ENCODE results near the gene CENPL.

Gene CENPL

GRCh38 chr1:173857363-173857917 lies 32.8 kb upstream of the CENPL start:
- H3K4me1 ChIP-seq (ENCODE audit: low read depth, poor library complexity, severe bottlenecking) = no peaks in the 10 kb centered on the region
- no peak overlapping the region for H3K4me3 ChIP-seq (IDR thresholded peaks at IDR 0.05; ENCODE audit: insufficient read depth, low read depth, low read length)
- no peak overlapping the region for H3K27ac ChIP-seq
- no peak overlapping the region for H2AFZ ChIP-seq (ENCODE audit: low read depth)
- H3K4me2 ChIP-seq = no peak overlapping the region
- no peaks in the 10 kb centered on the region for H3K27me3 ChIP-seq (ENCODE audit: insufficient read depth, low read depth)
- no peak overlapping the region for H3K9ac ChIP-seq
- TF ChIP-seq, protein P1, sequence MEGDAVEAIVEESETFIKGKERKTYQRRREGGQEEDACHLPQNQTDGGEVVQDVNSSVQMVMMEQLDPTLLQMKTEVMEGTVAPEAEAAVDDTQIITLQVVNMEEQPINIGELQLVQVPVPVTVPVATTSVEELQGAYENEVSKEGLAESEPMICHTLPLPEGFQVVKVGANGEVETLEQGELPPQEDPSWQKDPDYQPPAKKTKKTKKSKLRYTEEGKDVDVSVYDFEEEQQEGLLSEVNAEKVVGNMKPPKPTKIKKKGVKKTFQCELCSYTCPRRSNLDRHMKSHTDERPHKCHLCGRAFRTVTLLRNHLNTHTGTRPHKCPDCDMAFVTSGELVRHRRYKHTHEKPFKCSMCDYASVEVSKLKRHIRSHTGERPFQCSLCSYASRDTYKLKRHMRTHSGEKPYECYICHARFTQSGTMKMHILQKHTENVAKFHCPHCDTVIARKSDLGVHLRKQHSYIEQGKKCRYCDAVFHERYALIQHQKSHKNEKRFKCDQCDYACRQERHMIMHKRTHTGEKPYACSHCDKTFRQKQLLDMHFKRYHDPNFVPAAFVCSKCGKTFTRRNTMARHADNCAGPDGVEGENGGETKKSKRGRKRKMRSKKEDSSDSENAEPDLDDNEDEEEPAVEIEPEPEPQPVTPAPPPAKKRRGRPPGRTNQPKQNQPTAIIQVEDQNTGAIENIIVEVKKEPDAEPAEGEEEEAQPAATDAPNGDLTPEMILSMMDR (conservative IDR thresholded peaks at IDR 0.05; ENCODE audit: low read depth, low read length) = no peak
- H3K36me3 ChIP-seq (ENCODE audit: insufficient read depth) = peaks cover 3% of the 10 kb centered on the region; the same call in 1 of the 2 replicates
- no peaks in the 10 kb centered on the region for H4K20me1 ChIP-seq (ENCODE audit: insufficient read depth)
- H3K79me2 ChIP-seq (ENCODE audit: insufficient read depth, low read depth) = no peaks in the 10 kb centered on the region

DNA sequence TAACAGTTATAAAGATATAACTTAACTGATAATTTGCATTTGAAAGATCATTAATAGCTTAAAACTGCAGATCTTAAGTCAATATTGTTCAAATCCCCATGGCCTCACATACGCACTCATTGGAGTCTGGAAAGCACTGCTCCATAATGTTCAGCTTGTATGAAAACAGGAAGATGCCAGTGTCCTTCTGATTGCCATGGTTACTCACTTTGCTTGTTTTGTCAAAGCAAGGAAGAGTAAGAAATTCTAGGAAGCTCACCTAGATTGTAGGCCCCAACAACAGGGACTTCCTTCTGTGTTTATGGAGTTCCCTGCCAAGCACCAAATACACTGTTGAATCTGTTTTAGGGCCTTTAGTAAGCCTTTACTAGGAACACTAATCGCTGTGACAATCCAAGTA lies 32.2 kb upstream of the CENPL start:
- Histone ChIP-seq H3K79me2 (ENCODE audit: insufficient read depth, low read depth) (no peaks in the 10 kb centered on the region), H3K4me2 (no peak overlapping the region), H3K9ac (no peak overlapping the region), H3K4me3 (IDR thresholded peaks at IDR 0.05; ENCODE audit: insufficient read depth, low read depth, low read length) (no peak overlapping the region), H4K20me1 (ENCODE audit: insufficient read depth) (no peaks in the 10 kb centered on the region), H3K36me3 (ENCODE audit: insufficient read depth) (peaks cover 3% of the 10 kb centered on the region; the same call in 1 of the 2 replicates), H3K27me3 (ENCODE audit: insufficient read depth, low read depth) (no peaks in the 10 kb centered on the region), H3K4me1 (ENCODE audit: low read depth, poor library complexity, severe bottlenecking) (no peaks in the 10 kb centered on the region), H3K27ac (no peak overlapping the region), H2AFZ (ENCODE audit: low read depth) (no peak overlapping the region)
- TF ChIP-seq, protein P1 (conservative IDR thresholded peaks at IDR 0.05; ENCODE audit: low read depth, low read length) = no peak

- Histone ChIP-seq H3K4me1 (ENCODE audit: low read depth, poor library complexity, severe bottlenecking) (no peaks in the 10 kb centered on the region), H3K79me2 (ENCODE audit: insufficient read depth, low read depth) (no peaks in the 10 kb centered on the region), H3K9ac (no peak overlapping the region), H3K36me3 (ENCODE audit: insufficient read depth) (peaks cover 3% of the 10 kb centered on the region; the same call in 1 of the 2 replicates), H2AFZ (ENCODE audit: low read depth) (no peak overlapping the region), H3K4me2 (no peak overlapping the region), H3K27me3 (ENCODE audit: insufficient read depth, low read depth) (no peaks in the 10 kb centered on the region), H4K20me1 (ENCODE audit: insufficient read depth) (no peaks in the 10 kb centered on the region), H3K27ac (no peak overlapping the region; the same call in 1 of the 2 replicates), H3K4me3 (IDR thresholded peaks at IDR 0.05; ENCODE audit: insufficient read depth, low read depth, low read length) (no peak overlapping the region)
- TF ChIP-seq, protein P1 (conservative IDR thresholded peaks at IDR 0.05; ENCODE audit: low read depth, low read length) = no peak
Measured at GRCh38 chr1:173856014-173856413, 31.3 kb upstream of the CENPL start.

DNA sequence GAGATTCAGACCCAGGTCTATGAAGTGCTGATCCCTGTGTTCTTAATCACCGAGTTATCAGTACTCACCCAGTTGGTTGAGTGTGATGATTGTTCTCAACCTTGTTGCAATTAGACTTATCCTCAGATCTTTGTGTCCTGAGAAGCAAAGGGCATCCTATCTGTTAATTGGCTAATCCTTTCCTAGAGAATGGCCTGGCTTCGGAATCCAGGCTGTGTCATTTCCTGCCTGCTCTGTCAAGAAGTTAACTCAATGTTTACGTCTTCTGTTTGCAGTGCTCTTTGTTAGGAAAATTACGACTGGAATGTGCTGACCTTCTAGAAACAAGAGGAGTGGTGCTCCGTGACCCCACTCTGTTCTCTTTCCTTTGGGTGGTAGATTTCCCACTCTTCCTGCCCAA lies 28.4 kb upstream of the CENPL start:
- no peaks in the 10 kb centered on the region for H3K4me1 ChIP-seq (ENCODE audit: low read depth, poor library complexity, severe bottlenecking)
- H4K20me1 ChIP-seq (ENCODE audit: insufficient read depth) = no peaks in the 10 kb centered on the region
- no peak overlapping the region for H2AFZ ChIP-seq (ENCODE audit: low read depth)
- TF ChIP-seq, protein P1 (conservative IDR thresholded peaks at IDR 0.05; ENCODE audit: low read depth, low read length) = no peak
- no peaks in the 10 kb centered on the region for H3K79me2 ChIP-seq (ENCODE audit: insufficient read depth, low read depth)
- H3K27me3 ChIP-seq (ENCODE audit: insufficient read depth, low read depth) = no peaks in the 10 kb centered on the region
- no peak overlapping the region for H3K4me2 ChIP-seq
- H3K36me3 ChIP-seq (ENCODE audit: insufficient read depth) = no peaks in the 10 kb centered on the region; the same call in 1 of the 2 replicates
- no peak overlapping the region for H3K4me3 ChIP-seq (IDR thresholded peaks at IDR 0.05; ENCODE audit: insufficient read depth, low read depth, low read length)
- no peak overlapping the region for H3K27ac ChIP-seq
- no peak overlapping the region for H3K9ac ChIP-seq
